Upper lobe of left lung (tissue), 4 donors: Measurements from ENCODE around the gene ST6GALNAC2.

Source experiments
- EP300 ChIP-seq, 4 donors: sonication (generic); formaldehyde crosslinking; IDR thresholded peaks; one replicate each; pipeline ENCODE4 v1.5.1; 2017; ENCODE audit warnings: antibody characterized with exemption in 4 of 4, control low read depth in 2 of 4
- POLR2A ChIP-seq, 4 donors: fragments of 450-650 bp; IDR thresholded peaks; one replicate each; pipeline ENCODE4 v1.5.1; 2016 to 2017; ENCODE audit warnings: antibody characterized with exemption in 4 of 4, mild to moderate bottlenecking in 2 of 4
- POLR2AphosphoS5 ChIP-seq, 2 donors: sonication (generic); formaldehyde crosslinking; IDR thresholded peaks; one replicate each; pipeline ENCODE4 v1.5.1; 2017; ENCODE audit warnings: antibody characterized with exemption in 2 of 2
- TF ChIP-seq, protein P1 (sequence below), 6 experiments: fragments of 450-650 bp in 4 of 6; fragments of 200-600 bp in 2 of 6; sonication (generic) in 2 of 6; IDR thresholded peaks; one replicate each; pipeline ENCODE4 v1.5.1; 2016 to 2019; ENCODE audit warnings: antibody characterized with exemption in 6 of 6

DNA sequence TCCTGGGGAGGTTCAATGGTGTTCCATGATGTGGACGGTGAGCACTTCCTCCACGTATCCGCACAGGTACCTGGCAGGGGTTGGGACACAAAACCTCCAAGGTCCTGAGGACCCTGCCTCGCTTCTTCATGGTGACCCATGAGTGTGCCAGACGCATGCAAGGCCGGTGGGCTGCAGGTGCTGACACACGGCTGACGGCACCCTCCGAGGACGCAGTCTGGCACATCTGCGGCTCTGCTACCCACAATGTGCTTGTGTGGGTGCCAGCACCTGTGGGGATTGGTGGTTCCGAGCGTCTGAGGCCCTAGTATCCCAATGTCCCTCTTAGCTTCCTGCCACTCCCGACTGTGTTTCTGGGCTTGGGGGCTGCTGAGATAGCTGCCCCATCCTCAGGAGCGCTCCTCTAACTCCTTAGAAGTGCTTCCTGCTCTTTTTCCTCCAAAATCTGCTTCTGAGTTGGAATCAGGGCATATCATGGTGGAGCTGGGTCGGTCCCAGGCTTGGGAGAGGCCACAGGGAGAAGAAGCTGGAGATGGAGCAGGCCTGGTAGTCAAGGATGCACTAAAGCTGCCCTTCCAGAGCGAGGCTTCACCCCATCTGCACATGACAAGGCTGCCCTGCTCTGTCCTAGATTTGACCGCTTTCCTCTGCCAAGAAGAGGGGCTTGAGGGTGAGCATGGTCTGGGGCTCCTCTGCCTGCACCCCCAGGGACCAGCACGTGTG lies 49.7 kb downstream of the ST6GALNAC2 start:
- TF ChIP-seq POLR2AphosphoS5 (IDR thresholded peaks at IDR 0.05) (no peak), POLR2A (IDR thresholded peaks at IDR 0.05) (no peak), EP300 (IDR thresholded peaks at IDR 0.05) (no peak)
- TF ChIP-seq, protein P1, sequence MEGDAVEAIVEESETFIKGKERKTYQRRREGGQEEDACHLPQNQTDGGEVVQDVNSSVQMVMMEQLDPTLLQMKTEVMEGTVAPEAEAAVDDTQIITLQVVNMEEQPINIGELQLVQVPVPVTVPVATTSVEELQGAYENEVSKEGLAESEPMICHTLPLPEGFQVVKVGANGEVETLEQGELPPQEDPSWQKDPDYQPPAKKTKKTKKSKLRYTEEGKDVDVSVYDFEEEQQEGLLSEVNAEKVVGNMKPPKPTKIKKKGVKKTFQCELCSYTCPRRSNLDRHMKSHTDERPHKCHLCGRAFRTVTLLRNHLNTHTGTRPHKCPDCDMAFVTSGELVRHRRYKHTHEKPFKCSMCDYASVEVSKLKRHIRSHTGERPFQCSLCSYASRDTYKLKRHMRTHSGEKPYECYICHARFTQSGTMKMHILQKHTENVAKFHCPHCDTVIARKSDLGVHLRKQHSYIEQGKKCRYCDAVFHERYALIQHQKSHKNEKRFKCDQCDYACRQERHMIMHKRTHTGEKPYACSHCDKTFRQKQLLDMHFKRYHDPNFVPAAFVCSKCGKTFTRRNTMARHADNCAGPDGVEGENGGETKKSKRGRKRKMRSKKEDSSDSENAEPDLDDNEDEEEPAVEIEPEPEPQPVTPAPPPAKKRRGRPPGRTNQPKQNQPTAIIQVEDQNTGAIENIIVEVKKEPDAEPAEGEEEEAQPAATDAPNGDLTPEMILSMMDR (IDR thresholded peaks at IDR 0.05): no peak
